Left ventricle myocardium inferior (tissue), 1 donor: ENCODE results near the gene KIF18B. TPM values are rescaled to one million over a fixed set of nuclear protein-coding genes. Genes with fewer than 3 reads are reported as not detected.

Source experiments
- DNase-seq: peaks from one replicate; pipeline ENCODE4 v3.0.0-alpha.2; 2020
- H3K27ac ChIP-seq: fragments of 200-600 bp; replicated peaks from 2 replicates; pipeline ENCODE4 v1.8.0; 2021
- H3K27me3 ChIP-seq: fragments of 200-600 bp; 2 replicates; pipeline ENCODE4 v1.8.0; 2021; ENCODE audit warnings: low read depth
- H3K36me3 ChIP-seq: fragments of 200-600 bp; 2 replicates; pipeline ENCODE4 v1.8.0; 2021
- H3K4me1 ChIP-seq: fragments of 200-600 bp; 2 replicates; pipeline ENCODE4 v1.8.0; 2021
- H3K4me3 ChIP-seq: fragments of 200-600 bp; 2 replicates; pipeline ENCODE4 v1.8.0; 2021; ENCODE audit warnings: mild to moderate bottlenecking, moderate library complexity
- H3K9me3 ChIP-seq: fragments of 200-600 bp; replicated peaks from 2 replicates; pipeline ENCODE4 v1.8.0; 2021
- intact Hi-C: fragments of 100-400 bp; cut with micrococcal nuclease; formaldehyde crosslinking; loops from one replicate; pipeline ENCODE4 v1.11.0; 2022
- total RNA-seq: library from RNA; stranded (reverse); fragmentation: NEBNext Ultra II Directional; extraction: Animal tissue kit (Norgen Biotek cat#: 25700); gene quantifications from one replicate; pipeline ENCODE4 v1.2.1, GENCODE V29; 2021
- TF ChIP-seq, protein P1 (sequence below): fragments of 200-600 bp; IDR thresholded peaks from 2 replicates; pipeline ENCODE4 v1.8.0; 2021; ENCODE audit warnings: antibody characterized with exemption, mild to moderate bottlenecking, borderline replicate concordance
- donor health status: DM: no; HTN: yes; CAD: no; lungs with severe emphysema.

The KIF18B gene
- total RNA-seq, 1 donor from 2014 or later = 0.49 TPM

DNA sequence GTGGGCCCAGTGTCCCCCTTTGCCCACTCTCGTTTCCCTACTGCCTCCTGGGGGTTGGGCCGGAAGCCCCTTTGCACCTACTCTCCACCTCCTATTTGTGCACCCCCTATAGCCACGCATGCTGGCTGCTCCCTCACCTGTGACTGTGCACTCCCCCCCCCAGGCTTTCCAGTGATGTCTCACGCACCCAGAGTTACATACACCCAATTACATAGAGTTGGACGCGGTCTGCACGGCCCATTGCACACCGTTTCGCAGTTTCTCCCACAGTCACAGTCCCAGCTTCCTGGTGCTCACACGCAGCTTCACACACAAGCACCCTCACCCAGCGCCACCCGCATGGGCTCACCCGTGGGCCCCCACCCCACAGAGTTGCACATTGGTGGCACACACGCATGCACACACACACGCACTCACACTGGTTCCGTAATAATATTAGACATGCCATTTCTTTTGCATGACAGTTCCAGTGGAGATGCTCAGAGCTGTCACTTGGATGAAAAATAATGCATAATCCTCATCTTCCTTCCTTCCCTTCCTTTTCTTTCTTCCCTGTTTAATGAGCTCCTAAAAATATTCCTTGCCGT is 42.1 kb upstream of the KIF18B start:
- intact Hi-C loops = no loop called here
- no peak for DNase-seq
- TF ChIP-seq, protein P1, sequence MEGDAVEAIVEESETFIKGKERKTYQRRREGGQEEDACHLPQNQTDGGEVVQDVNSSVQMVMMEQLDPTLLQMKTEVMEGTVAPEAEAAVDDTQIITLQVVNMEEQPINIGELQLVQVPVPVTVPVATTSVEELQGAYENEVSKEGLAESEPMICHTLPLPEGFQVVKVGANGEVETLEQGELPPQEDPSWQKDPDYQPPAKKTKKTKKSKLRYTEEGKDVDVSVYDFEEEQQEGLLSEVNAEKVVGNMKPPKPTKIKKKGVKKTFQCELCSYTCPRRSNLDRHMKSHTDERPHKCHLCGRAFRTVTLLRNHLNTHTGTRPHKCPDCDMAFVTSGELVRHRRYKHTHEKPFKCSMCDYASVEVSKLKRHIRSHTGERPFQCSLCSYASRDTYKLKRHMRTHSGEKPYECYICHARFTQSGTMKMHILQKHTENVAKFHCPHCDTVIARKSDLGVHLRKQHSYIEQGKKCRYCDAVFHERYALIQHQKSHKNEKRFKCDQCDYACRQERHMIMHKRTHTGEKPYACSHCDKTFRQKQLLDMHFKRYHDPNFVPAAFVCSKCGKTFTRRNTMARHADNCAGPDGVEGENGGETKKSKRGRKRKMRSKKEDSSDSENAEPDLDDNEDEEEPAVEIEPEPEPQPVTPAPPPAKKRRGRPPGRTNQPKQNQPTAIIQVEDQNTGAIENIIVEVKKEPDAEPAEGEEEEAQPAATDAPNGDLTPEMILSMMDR = no peak

DNA sequence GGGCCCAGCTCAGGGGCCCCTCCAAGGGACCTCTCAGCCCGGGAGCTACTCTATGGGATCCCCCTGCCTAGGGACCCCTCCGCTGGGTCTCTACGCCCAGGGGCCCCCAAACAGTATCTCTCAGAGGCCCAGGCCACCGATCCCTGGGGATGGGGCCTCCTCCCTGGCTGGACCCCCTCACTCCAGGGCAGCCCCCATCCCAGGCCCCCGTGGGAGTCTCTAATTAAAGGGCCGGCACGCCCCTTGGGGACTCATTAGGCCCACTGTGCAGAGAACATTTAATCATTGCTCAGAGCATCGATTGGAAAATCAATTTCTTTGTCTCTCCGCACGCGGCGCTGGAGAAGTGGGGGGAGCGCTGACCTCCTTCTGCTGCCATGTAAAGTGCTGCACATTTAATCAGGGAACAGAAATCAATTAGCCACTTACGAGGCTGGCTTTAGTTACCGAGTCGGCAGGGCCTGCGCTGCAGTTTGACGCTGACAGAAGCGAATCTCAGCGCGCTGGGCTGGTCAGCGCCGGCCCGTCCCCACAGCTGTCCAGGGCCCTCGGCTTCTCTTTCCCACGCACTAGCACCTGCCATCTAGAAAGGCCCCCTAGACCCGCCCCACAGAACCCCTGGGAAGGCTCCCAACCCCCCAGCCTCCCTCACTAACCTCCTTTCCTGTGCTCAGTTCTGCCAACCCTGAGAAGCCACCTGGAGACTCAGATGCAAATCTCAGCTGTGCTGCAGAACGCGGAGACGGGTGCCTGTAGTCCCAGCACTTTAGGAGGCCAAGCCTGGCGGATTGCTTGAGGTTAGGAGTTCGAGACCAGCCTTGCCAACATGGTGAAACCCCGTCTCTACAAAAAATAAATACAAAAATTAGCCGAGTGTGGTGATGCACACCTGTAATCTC is 40.7 kb upstream of the KIF18B start:
- peaks cover 29% of the 10 kb centered on the region for H3K27me3 ChIP-seq
- no peaks in the 10 kb centered on the region for H3K36me3 ChIP-seq
- no peak overlapping the region for H3K27ac ChIP-seq
- no peak overlapping the region for H3K4me3 ChIP-seq
- no peaks in the 10 kb centered on the region for H3K9me3 ChIP-seq
- intact Hi-C loops = no loop called here
- peaks cover under 1% of the 10 kb centered on the region for H3K4me1 ChIP-seq
- DNase-seq = no peak
- TF ChIP-seq, protein P1 = no peak

More for the DNA sequence above, 42.1 kb upstream of the KIF18B start:
- Histone ChIP-seq H3K27ac (no peak overlapping the region), H3K4me3 (no peak overlapping the region), H3K9me3 (no peaks in the 10 kb centered on the region), H3K36me3 (no peaks in the 10 kb centered on the region), H3K27me3 (peaks cover 29% of the 10 kb centered on the region), H3K4me1 (no peaks in the 10 kb centered on the region)

DNA sequence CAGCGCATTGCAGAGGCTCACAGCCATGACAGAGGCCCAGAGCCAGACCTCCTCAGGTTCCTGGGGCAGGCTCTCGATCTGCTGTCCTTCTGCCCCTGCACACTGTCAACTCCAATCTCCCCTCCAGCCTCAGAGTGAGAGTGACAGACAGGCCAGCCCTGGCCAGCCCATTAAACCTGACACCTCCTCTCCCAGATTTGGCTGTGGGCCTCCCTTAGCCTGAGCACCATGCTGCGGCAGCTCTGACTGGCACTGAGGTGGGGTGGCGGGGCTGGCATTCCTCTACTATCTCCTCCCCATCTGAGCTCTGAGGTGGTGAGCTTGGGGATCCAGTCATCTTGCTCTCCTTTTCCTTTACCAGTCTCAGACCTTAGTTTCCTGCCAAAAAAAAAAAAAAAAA is 36.0 kb upstream of the KIF18B start:
- no peak overlapping the region for H3K4me3 ChIP-seq
- intact Hi-C loops = no loop called here
- peaks cover 37% of the 10 kb centered on the region for H3K4me1 ChIP-seq
- H3K9me3 ChIP-seq = no peaks in the 10 kb centered on the region
- TF ChIP-seq, protein P1 = no peak
- H3K27ac ChIP-seq = peak overlapping the region; percentile 76
- H3K27me3 ChIP-seq = peaks cover 47% of the 10 kb centered on the region
- DNase-seq = peak; percentile 61
- H3K36me3 ChIP-seq = no peaks in the 10 kb centered on the region

DNA sequence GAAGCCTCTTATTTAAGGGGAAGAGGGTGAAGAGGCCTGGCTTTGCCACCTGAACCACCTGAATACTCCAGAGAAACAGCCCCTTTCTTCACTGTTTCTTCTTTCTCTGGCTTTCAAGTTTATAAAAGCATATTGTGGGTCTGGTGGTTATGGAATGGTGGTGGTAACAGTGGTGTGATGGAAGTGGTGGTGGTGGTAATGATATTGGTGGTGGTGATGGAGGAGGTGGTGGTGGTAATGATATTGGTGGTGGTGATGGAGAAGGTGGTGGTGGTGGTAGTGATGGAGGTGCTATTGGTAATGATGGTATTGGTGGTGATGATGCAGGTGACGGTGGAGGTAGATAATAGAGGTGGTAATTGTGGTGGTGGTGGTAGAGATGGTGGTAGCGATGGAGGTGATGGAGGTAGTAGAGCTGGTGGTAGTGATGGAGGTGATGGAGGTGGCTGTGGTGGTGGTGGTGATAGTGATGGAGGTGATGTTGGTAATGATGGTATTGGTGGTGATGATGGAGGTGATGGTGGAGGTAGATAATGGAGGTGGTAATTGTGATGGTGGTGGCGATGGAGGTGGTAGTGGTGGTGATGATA is 34.6 kb upstream of the KIF18B start:
- DNase-seq = no peak
- Histone ChIP-seq H3K4me3 (no peak overlapping the region), H3K27me3 (peaks cover 49% of the 10 kb centered on the region), H3K4me1 (peaks cover 50% of the 10 kb centered on the region), H3K27ac (no peak overlapping the region), H3K36me3 (no peaks in the 10 kb centered on the region), H3K9me3 (no peaks in the 10 kb centered on the region)
- TF ChIP-seq, protein P1 = no peak
- intact Hi-C loops = no loop called here

DNA sequence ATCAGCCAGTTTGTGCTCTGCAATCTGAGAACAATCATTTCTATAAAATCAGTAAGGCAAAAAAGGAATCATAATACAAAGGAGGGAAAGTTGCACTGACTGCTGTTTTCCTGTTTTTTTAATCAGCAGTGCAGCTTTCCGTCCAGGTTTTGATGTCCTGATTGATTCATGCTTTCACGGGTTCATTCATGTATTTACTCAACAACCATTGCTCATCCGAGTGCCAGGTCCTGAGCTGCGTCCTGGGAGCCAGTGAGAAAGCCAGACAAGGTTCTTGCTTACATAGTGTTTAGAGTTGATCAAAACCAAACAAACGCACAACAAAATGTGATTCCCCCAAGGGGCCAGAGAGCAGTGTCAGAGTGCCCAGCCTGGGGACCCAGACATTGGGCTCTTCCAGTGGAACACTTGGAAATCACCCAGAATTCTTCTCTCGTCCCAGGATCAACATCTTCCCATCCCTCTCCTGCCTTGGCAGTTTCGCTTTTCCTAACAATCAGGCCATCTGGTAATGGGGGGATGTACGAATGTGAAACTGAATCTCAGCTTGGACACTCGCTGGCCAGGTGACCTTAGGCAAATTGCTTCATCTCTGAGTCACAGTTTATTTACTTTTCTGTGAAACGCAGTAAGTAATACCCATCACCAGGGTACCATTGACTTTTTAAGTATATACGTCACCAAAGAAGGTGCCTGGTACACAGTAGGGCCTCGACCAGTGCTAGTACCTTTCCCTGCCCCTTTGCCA is 33.8 kb upstream of the KIF18B start:
- TF ChIP-seq, protein P1 = no peak
- Histone ChIP-seq H3K27ac (peak overlapping the region; percentile 88), H3K4me1 (peaks cover 58% of the 10 kb centered on the region), H3K4me3 (no peak overlapping the region), H3K36me3 (no peaks in the 10 kb centered on the region), H3K27me3 (peaks cover 46% of the 10 kb centered on the region), H3K9me3 (no peaks in the 10 kb centered on the region)
- no peak for DNase-seq
- intact Hi-C loops = no loop called here
